GM13976 (cell line): ENCODE results near the gene ABLIM1.
A peak's percentile ranks its signal among the peaks of the same experiment; 100 is the strongest.

ENCODE experiments used
- DNase-seq: peaks from one replicate; pipeline ENCODE4 v3.0.0; 2012; ENCODE audit warnings: low spot score
- CTCF ChIP-seq: IDR thresholded peaks from 2 replicates; pipeline ENCODE4 v1.5.1; 2012; ENCODE audit warnings: borderline replicate concordance, mild to moderate bottlenecking; ENCODE audit not compliant: insufficient read depth; ENCODE audit errors: extremely low read depth, missing control alignments, control extremely low read depth
- in situ Hi-C: fragments of 300-500 bp; cut with MboI; formaldehyde crosslinking; loops from one replicate; pipeline ENCODE4 v1.12.0; 2022; ENCODE audit warnings: low sequenced_read_pairs, mixed read lengths, inconsistent platforms; ENCODE audit not compliant: unreplicated experiment

Gene ABLIM1

GRCh38 chr10:114391599-114391998 lies 266.5 kb downstream of the ABLIM1 start:
- TF ChIP-seq CTCF, result no peak
- no peak for DNase-seq
- in situ Hi-C loops, result no loop called here

GRCh38 chr10:114389426-114389825 lies 268.6 kb downstream of the ABLIM1 start:
- DNase-seq, result no peak
- no peak for TF ChIP-seq CTCF
- in situ Hi-C loops, result no loop called here

GRCh38 chr10:114388275-114388674 lies 269.8 kb downstream of the ABLIM1 start:
- TF ChIP-seq CTCF, result no peak
- in situ Hi-C loops, result no loop called here
- DNase-seq, result peak; percentile 73

- no peak for TF ChIP-seq CTCF
- DNase-seq, result no peak
- in situ Hi-C loops, result no loop called here
Measured at GRCh38 chr10:114387784-114388183, 270.3 kb downstream of the ABLIM1 start.

- in situ Hi-C loops, result no loop called here
- DNase-seq, result no peak
- no peak for TF ChIP-seq CTCF
Measured at GRCh38 chr10:114386452-114386851, 271.6 kb downstream of the ABLIM1 start.

GRCh38 chr10:114385557-114385956 lies 272.5 kb downstream of the ABLIM1 start:
- no peak for DNase-seq
- TF ChIP-seq CTCF, result no peak
- in situ Hi-C loops, result no loop called here

- no peak for TF ChIP-seq CTCF
- no peak for DNase-seq
- in situ Hi-C loops, result no loop called here
Measured at GRCh38 chr10:114384601-114385000, 273.5 kb downstream of the ABLIM1 start.
